HCT116 (cell line): ENCODE results near the gene IGSF9.

Experiments
- POLR2A ChIP-seq: IDR thresholded peaks from 2 replicates; pipeline ENCODE4 v1.7.0; 2011; ENCODE audit warnings: borderline replicate concordance; ENCODE audit not compliant: insufficient read depth, insufficient read length; ENCODE audit errors: extremely low read depth
- POLR2AphosphoS5 ChIP-seq: IDR thresholded peaks from 2 replicates; pipeline ENCODE4 v1.6.1; 2011; ENCODE audit warnings: mild to moderate bottlenecking, low read depth, low read length, moderate library complexity
- YY1 ChIP-seq: IDR thresholded peaks from 2 replicates; pipeline ENCODE4 v1.6.1; 2011; ENCODE audit warnings: low read length, low read depth, moderate library complexity, mild to moderate bottlenecking; ENCODE audit not compliant: insufficient replicate concordance; ENCODE audit errors: extremely low read depth
- ZFX ChIP-seq: fragments of 450-650 bp; IDR thresholded peaks from 2 replicates; pipeline ENCODE4 v1.6.1; 2017
- TF ChIP-seq, protein P1 (sequence below), 3 experiments: fragments of 200-600 bp in 1 of 3; sonication (generic) in 1 of 3; IDR thresholded peaks in 2 of 3; conservative IDR thresholded peaks in 1 of 3; 2 replicates each; pipeline ENCODE4 v1.5.1; 2012 to 2017; ENCODE audit warnings: low read depth in 2 of 3, low read length in 2 of 3, antibody characterized with exemption in 1 of 3, borderline replicate concordance in 1 of 3, control low read depth in 1 of 3, mild to moderate bottlenecking in 1 of 3, mixed read lengths in 1 of 3, mixed run types in 1 of 3, moderate library complexity in 1 of 3; ENCODE audit not compliant: insufficient read depth in 1 of 3
- TF ChIP-seq, protein P2 (sequence below): IDR thresholded peaks from 2 replicates; pipeline ENCODE4 v1.6.1; 2012
- TF ChIP-seq, protein P3 (sequence below): IDR thresholded peaks from 2 replicates; pipeline ENCODE4 v1.6.1; 2012
- TF ChIP-seq, protein P4 (sequence below): IDR thresholded peaks from 2 replicates; pipeline ENCODE4 v1.6.1; 2012; ENCODE audit warnings: low read depth

- TF ChIP-seq, protein P1, sequence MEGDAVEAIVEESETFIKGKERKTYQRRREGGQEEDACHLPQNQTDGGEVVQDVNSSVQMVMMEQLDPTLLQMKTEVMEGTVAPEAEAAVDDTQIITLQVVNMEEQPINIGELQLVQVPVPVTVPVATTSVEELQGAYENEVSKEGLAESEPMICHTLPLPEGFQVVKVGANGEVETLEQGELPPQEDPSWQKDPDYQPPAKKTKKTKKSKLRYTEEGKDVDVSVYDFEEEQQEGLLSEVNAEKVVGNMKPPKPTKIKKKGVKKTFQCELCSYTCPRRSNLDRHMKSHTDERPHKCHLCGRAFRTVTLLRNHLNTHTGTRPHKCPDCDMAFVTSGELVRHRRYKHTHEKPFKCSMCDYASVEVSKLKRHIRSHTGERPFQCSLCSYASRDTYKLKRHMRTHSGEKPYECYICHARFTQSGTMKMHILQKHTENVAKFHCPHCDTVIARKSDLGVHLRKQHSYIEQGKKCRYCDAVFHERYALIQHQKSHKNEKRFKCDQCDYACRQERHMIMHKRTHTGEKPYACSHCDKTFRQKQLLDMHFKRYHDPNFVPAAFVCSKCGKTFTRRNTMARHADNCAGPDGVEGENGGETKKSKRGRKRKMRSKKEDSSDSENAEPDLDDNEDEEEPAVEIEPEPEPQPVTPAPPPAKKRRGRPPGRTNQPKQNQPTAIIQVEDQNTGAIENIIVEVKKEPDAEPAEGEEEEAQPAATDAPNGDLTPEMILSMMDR (IDR thresholded peaks at IDR 0.05 in 2 of 3, conservative IDR thresholded peaks at IDR 0.05 in 1 of 3; ENCODE audit: borderline replicate concordance in 1 of 3, insufficient read depth in 1 of 3, low read depth in 2 of 3, low read length in 2 of 3), result no peak
- TF ChIP-seq POLR2A, result no peak
- TF ChIP-seq, protein P2, sequence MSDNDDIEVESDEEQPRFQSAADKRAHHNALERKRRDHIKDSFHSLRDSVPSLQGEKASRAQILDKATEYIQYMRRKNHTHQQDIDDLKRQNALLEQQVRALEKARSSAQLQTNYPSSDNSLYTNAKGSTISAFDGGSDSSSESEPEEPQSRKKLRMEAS, result 0 out of 2 replicates have a peak, but pooled peaks have one; percentile 30
- TF ChIP-seq, protein P3, sequence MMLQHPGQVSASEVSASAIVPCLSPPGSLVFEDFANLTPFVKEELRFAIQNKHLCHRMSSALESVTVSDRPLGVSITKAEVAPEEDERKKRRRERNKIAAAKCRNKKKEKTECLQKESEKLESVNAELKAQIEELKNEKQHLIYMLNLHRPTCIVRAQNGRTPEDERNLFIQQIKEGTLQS, result no peak
- no peak for TF ChIP-seq YY1
- TF ChIP-seq ZFX, result no peak
- no peak for TF ChIP-seq POLR2AphosphoS5
- TF ChIP-seq, protein P4, sequence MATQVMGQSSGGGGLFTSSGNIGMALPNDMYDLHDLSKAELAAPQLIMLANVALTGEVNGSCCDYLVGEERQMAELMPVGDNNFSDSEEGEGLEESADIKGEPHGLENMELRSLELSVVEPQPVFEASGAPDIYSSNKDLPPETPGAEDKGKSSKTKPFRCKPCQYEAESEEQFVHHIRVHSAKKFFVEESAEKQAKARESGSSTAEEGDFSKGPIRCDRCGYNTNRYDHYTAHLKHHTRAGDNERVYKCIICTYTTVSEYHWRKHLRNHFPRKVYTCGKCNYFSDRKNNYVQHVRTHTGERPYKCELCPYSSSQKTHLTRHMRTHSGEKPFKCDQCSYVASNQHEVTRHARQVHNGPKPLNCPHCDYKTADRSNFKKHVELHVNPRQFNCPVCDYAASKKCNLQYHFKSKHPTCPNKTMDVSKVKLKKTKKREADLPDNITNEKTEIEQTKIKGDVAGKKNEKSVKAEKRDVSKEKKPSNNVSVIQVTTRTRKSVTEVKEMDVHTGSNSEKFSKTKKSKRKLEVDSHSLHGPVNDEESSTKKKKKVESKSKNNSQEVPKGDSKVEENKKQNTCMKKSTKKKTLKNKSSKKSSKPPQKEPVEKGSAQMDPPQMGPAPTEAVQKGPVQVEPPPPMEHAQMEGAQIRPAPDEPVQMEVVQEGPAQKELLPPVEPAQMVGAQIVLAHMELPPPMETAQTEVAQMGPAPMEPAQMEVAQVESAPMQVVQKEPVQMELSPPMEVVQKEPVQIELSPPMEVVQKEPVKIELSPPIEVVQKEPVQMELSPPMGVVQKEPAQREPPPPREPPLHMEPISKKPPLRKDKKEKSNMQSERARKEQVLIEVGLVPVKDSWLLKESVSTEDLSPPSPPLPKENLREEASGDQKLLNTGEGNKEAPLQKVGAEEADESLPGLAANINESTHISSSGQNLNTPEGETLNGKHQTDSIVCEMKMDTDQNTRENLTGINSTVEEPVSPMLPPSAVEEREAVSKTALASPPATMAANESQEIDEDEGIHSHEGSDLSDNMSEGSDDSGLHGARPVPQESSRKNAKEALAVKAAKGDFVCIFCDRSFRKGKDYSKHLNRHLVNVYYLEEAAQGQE, result no peak
Observed at GRCh38 chr1:159970932-159971342, 25.5 kb upstream of the IGSF9 start.
